NOMO-1 treated with dmso at 0.1 percent for 144 hours (cell line): ENCODE data around the gene GALM.
"Not testable (repeated sequence)": the region's sequence is repeated elsewhere in the genome, so short reads cannot be mapped to it uniquely, and the experiment has no call there.

Experiments
- DNase-seq: peaks from one replicate; lab custom pipeline; 2025; ENCODE audit not compliant: unreplicated experiment; lab: John Stamatoyannopoulos, UW

The GALM gene

DNA sequence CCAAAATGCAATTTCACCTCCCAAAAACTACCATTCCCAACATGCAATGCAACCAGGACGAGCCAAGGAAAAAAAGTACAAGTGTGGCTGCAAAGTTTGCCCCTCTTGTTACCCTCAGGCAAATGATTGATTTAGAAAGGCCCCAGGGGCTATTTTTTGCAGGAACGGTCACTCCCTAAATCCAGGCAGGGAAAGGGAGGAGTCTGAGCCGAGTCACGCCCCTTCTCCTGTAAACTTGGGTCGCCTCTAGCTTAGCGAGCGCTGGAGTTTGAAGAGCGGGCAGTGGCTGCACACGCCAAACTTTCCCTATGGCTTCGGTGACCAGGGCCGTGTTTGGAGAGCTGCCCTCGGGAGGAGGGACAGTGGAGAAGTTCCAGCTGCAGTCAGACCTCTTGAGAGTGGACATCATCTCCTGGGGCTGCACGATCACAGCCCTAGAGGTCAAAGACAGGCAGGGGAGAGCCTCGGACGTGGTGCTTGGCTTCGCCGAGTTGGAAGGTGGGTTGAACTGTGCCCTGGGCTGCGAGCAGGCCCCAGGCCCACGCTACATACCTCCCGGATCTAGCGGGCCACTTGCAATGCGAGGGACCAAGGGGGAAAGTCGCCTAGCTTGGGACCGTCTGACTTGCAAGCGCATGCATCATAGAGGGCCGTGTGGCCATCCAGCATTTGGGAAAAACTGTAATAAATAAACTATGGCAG, at the start of gene GALM:
Gene GALM (plus strand): TSS at position 261 of the 702 bp plus-strand sequence. CDS start 48 bp downstream, at position 309.
- DNase-seq = peak; percentile 89

DNA sequence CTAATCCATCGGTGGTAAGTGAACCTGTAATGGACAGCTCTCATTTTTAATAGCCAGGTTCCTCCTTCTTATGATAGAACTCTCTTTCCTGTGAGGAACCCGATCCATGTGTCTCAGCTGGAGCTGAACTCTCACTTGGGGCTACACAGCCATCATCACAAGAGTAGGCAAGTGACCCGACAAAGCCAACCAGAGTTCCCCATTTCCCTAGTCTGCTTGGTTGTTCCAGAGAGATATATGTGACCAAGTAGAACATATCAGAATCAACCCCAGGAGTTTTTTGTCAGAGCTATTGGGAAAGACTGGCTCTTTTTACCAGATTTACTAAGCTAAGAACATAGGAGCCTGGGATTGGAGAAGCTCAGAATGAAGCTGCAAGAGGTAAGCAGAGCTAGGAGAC, 48.6 kb upstream of the GALM start:
- no peak for DNase-seq

DNA sequence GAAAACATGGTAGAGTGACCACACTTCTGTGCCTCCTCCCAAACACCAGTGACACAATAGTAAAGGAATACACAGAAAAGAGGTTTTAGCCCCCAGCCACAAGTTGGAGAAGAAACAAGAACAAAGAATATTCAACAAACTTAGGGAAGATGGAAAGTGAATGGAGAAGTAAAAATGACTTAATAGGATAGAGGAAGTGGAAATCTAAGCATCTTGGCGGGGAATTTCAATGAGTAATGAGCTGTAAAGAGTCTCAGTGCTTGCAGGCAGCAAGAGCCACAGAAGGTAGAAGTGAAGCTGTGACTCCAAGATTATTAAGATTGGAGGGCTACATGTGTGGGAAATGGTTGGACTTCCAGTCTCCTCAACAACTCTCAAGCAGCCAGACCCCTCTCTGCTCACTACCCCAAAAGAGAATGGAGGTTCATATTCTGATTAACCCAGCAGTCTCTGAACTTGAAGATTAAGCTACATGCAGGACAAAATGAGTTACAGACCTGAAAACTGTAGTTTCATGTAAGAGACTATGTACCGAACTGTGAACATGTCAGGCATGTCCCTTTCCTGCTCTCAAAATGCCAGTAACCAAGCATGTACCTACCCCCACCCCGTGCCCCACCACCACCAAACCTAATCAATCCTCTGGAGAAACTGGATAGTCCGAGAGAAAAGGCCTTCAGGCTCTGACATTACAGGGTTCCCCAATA, 46.3 kb upstream of the GALM start:
- peak; percentile 84 for DNase-seq

DNA sequence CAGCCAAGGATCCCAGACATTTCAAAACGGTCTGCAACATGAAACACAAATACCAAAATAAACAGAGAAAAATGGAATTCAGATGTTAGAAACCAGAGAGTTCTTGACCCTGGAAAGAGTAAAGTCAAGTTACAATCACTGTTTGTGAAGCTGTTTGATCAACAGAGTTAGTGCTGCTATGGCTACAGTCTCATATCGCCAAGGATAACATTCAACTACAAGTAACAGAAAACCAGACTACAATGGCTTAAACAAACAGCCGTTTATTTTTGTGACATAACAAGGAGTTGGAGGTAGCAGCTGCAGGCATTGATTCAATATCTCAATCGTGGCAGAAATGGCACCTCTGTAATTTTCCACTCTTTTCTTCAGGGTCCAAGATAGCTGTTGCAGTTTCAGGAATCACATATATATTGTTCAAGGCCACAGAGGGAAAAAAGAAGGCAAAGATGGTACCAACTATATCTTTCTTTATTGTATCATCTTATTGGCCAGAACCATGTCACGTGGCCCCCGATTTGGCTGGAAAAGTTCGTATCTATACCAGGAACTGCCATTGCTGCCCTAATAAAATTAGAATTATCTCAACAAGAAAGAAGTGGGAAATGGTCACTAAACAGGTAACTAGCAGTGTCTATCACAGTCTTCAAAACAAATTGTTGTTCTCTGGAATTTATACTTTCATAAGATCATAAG, 45.5 kb upstream of the GALM start:
- no peak for DNase-seq

DNA sequence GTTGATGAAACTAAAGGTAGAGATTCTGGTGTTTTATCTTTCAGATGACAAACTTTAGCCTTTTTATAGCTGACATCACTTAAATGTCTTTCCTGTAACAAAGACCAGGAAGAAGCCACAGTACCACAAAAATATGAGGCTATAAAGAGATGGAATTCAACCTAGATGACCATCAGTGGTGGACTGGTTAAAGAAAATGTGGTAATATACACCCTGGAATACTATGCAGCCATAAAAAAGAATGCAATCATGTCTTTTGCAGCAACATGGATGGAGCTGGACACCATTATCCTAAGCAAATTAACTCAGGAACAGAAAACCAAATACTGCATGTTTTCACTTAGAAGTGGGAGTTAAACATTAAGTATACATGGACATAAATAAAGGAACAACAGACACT, 44.9 kb upstream of the GALM start:
- DNase-seq = no peak

DNA sequence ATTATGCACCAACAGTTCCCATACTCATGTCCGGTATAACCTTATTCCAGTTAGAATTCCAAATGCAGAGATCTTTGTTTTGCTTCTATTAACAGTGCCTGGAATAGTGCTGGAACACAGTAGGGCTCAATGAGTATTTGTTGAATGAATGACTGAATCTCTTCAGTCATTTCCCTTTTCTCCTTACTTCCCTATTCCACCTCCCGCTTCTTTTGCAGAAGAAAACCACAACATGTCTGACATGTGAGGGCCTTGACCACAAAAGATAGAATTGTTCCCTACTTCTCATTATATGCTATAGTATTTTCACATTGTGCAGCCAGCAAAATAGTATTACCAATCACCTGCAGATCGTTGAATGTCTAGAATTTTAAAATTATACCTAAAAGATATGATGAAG, 43.7 kb upstream of the GALM start:
- DNase-seq = peak; percentile 80

DNA sequence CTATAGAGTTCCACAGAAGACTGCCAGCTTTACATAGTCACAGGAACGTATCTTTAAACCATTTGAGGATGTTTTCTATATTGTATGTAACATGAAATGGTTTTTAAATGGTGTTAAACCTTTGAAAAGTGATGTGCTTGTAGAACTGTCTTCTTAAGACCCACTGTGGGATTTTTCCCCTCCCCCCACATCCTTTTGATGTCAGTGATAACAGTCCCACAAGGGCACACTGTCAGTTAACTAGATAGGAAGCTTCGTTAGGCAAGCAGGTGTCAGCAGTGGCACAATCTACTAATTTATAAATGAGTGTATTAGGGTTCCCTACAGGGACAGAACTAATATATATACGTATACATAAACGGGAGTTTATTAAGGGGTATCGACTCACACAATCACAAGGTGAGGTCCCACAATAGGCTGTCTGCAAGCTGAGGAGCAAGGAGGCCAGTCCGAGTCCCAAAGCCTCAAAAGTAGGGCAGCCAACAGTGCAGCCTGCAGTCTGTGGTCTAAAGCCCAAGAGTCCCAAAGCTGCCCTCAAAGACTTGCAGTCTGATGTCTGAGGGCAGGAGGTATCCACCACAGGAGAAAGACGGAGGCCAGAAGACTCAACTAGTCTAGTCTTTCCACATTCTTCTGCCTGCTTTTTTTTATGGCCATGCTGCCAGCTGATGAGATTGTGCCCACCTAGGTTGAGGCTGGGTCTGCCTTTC, 39.4 kb upstream of the GALM start:
- no peak for DNase-seq

DNA sequence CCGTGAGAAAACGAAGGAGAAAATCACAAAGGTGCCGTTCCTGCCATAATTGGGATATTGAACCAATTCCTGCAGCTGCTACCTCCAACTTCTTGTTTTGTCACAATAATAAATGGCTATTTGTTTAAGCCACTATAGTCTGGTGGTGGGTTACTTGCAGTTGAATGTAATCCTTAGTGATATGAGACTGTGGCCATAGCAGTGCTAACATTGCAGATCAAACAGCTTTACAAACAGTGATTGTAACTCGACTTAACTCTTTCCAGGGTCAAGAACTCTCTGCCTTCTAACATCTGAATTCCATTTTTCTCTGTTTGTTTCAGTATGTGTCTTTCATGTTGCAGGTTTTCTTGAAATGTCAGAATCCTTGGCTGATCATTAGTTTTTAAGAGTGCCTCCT, 38.5 kb upstream of the GALM start:
- DNase-seq = no peak

DNA sequence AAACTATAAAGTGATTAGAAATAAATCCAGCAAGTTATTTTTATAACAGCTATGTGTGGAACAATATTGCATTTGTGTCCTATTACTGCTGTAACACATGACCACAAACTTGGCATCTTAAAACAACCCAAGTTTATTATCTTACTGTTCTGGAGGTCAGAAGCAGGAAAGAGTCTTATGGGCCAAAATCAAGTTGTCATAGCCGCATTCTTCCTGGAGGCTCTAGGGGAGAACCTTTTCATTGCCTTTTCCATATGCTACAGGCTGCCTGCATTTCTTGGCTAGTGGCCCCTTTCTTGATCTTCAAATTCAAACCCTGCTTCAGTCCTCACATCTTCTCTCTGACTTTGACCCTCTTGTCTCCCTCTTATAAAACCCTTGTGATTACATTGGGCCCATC, 36.2 kb upstream of the GALM start:
- no peak for DNase-seq

DNA sequence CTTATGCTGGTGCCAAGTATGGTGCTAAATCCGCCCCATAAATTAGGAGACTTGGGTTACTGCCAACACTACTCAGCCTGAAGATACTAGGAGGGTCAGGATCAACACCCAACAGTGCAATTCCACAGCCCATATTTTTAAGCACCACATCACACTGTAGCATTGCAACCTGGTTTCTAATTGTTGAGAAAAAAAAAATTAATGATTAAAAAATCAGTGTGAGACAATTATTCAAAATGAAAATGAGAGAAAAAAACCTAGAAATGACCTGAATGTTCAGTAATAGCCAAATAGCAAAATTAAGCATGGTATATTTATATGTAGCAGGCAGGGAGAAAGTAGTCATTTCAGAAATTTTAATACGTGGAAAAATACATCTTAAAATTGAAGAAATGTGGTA, 33.9 kb upstream of the GALM start:
- DNase-seq = no peak

DNA sequence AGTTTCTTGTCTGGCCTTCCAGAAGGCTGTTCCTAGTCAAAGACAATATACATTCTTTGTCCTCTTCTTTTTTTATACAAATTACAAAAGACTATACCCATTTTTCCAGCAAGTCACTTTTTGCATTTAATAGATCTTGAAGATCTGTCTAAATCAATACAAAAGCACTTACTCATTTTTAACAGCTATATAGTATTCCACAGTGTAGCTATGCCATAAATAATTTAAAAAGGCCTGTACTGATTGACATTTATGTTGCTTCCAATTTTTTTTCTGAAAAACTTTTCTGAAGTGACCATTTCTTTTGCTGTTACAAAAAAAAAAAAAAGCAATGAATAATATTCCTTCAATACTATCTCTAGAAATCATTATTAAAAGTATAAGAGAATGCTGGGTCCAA, 32.9 kb upstream of the GALM start:
- no peak for DNase-seq

DNA sequence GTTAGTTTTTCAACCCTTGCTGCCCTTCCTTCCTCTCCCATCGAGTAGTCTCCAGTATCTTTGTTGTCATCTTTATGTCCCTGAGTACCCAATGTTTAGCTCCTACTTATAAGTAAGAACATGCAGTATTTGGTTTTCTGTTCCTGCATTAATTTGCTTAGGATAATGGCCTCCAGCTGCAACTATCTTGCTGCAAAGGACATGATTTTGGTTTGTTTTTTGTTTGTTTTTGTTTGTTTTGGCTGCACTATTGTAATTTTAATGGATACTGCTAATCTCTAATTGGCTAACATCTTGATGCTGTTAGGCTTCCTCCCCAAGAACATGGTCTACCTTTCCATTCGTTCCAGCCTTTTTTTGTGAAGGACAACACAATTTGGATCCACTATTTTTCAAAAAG, 32.0 kb upstream of the GALM start:
- no peak for DNase-seq

DNA sequence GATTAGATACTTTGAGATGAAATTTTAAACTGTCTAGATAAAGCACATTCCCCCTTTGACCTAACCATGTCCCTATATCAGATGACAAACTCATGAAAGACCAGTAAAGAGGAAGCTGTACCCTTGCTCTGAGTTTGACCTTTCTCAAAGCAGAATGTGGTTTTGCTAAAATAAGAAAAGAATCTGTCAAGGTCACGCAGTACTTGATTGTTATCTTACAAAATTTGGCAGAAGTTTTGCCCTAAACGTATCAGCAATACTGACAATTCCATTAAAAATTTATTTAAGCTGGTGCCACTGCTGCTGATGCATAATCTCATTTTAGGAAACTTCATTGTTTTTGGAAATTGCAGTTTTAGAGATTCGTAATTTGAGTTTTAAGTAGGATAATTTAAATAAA, 31.2 kb upstream of the GALM start:
- DNase-seq = peak; percentile 76

DNA sequence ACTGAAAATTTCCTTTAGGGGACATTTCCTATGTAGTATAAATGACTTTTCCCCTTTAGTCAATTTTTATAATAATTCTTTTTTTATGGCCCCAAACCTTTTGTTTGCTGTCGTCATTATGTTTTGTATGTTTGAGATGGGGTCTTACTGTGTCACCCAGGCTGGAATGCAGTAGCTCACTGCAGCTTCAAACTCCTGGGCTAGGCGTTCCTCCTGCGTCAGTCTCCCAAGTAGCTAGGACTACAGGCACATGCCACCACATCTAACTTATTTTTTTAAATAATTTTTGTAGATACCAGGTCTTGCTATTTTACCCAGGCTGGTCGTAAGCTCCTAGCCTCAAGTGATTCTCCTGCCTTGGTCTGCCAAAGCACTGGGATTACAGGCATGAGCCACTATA, 30.8 kb upstream of the GALM start:
- no peak for DNase-seq

DNA sequence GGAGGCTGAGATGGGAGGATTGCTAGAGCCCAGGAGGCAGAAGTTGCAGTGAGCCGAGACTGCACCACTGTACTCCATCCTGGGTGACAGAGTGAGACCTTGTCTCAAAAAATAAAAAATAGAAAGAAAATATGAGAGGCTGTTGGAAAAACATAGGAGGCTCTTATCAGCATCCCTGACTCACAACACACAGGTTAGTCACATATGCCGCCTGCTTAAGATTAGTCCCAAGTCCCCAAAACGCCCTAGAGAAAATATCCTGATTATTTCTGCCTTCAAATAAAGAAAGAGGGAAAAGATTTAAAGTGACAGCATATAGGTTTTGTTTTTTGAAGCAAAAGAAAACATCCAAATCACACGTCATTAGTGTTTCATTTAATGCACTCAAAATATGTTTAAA, 29.8 kb upstream of the GALM start:
- no peak for DNase-seq

DNA sequence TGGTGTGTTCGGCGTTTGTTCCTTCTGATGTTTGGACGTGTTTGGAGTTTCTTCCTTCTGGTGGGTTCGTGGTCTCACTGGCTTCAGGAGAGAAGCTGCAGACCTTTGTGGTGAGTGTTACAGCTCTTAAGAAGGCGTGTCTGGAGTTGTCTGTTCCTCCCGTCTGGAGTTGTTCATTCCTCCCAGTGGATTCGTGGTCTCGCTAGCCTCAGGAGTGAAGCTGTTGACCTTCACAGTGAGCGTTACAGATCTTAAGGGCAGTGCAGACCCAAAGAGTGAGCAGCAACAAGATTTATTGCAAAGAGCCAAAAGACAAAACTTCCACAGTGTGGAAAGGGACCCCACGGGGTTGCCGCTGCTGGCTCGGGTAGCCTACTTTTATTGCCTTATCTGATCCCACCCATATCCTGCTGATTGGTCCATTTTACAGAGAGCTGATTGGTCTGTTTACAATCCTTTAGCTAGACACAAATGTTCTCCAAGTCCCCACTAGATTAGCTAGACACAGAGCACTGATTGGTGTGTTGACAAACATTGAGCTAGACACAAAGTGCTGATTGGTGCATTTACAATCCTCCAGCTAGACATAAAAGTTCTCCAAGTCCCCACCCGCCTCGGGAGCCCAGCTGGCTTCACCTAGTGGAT, 23.4 kb upstream of the GALM start:
- not testable (repeated sequence) for DNase-seq

DNA sequence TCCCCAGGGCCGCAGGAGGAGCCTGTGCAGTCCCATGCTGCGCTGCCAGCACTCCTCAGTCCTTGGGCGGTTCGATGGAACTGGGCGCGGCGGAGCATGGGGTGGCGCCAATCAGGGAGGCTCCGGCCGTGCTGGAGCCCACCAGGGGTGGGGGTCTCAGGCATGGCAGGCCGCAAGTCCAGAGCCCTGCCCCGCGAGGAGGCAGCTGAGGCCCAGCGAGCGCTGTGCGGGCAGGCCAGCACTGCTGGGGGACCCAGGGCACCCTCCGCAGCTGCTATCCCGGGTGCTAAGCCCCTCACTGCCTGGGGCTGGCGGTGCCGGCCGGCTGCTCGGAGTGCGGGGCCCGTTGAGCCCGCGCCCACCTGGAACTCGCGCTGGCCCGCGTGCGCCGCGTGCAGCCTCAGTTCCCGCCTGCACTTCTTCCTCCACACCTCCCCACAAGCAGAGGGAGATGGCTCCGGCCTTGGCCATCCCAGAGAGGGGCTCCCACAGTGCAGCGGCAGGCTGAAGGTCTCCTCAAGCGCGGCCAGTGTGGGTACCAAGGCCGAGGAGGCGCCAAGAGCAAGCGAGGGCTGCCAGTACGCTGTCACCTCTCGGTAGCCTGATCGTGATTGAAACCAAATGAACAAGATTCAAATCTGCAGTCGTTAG, 22.8 kb upstream of the GALM start:
- no peak for DNase-seq

DNA sequence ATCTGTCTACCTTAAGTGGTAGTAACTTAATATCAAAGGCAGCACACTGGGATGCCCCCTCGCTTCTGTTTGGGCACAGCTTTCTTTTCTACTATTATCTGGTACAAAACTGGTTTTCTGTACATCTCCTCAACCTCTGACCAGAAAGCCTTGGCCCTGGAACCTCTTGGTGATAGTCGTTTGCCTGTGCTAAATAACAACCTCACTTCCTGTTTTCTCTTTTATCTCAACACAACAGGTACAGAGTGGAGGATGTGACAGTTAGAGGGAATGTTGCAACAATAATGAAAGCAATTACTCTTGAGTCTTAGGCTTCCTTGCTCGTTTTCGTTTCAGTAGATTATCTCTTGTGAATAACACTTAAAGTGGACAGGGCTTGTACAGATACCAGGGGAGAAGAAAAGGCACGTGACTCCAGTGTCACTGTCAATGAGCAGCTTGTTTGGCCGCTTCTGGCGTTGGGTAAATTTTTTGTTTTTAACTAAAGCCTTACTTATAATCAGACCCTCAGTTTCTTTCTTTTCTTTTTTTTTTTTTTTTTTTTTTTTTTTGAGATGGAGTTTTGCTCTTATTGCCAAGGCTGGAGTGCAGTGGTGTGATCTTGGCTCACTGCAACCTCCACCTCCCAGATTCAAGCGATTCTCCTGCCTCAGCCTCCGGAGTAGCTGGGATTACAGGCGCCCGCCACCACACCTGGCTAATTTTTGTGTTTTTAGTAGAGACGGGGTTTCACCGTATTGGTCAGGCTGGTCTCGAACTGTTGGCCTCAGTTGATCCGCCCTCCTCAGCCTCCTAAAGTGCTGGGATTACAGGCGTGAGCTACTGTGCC, 22.0 kb upstream of the GALM start:
- peak; percentile 49 for DNase-seq

DNA sequence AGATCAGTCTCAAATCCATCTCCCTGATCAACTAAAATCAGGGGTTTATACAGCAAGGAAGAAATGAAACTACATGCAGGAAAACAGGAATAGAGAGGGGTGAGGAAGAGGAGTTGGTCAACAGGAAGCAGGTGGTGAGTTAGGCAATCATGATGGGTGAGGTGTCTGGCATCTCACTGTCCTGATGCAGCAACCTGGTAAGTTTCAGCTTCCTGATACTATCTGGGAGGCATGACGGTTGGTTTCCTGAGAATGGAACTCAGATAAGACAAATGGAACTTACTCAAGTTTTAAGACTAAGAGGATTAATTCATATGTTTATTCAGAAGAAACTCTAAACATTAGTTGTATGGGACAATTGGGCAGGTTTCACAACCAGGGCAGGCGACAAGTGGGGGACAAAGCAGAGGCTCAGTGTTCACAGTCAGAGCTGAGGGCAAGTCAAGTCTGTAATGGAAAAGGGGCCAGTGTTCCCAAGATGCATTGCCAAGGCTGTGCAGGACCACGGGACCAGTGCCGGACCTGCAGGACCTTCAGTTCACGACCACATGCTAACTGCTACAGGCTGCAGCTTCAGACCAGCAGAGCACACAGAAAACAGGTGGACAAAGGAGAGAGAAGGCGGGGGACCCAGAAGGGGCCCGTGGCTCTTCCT, 17.7 kb upstream of the GALM start:
- peak; percentile 48 for DNase-seq
